Mesenchymal stem cell (in vitro differentiated cells and primary cell): ENCODE results near the gene TRPV5.

Experiments used
- DNase-seq: peaks from one replicate; pipeline ENCODE4 v3.0.0-alpha.2; 2013
- H2AFZ ChIP-seq: one replicate; pipeline ENCODE4 v1.6.1; 2013; ENCODE audit warnings: low read depth, mild to moderate bottlenecking, control low read depth, inconsistent platforms, low read length, moderate library complexity
- H2AK5ac ChIP-seq: 2 replicates; pipeline ENCODE4 v1.6.1; 2013; ENCODE audit warnings: low read length, moderate library complexity, mild to moderate bottlenecking, inconsistent platforms; ENCODE audit not compliant: severe bottlenecking
- H2BK120ac ChIP-seq: one replicate; pipeline ENCODE4 v1.6.1; 2013; ENCODE audit warnings: low read depth, mild to moderate bottlenecking, inconsistent platforms, low read length, moderate library complexity
- H2BK12ac ChIP-seq, 2 experiments: one replicate each; pipeline ENCODE4 v1.6.1; 2013; ENCODE audit warnings: inconsistent platforms in 2 of 2, low read length in 2 of 2, mild to moderate bottlenecking in 2 of 2, moderate library complexity in 2 of 2, control low read depth in 1 of 2
- H2BK15ac ChIP-seq: one replicate; pipeline ENCODE4 v1.6.1; 2013; ENCODE audit warnings: mild to moderate bottlenecking, low read depth, inconsistent platforms; ENCODE audit not compliant: poor library complexity, severe bottlenecking
- H2BK5ac ChIP-seq: 2 replicates; pipeline ENCODE4 v1.6.1; 2013; ENCODE audit warnings: low read depth, mild to moderate bottlenecking, low read length, control low read depth, inconsistent platforms; ENCODE audit not compliant: poor library complexity, severe bottlenecking
- H3K14ac ChIP-seq, 2 experiments: one replicate each; pipeline ENCODE4 v1.6.1; 2013; ENCODE audit warnings: inconsistent platforms in 2 of 2, low read length in 2 of 2, control low read depth in 1 of 2, mild to moderate bottlenecking in 1 of 2, moderate library complexity in 1 of 2
- H3K18ac ChIP-seq, 2 experiments: one replicate each; pipeline ENCODE4 v1.6.1; 2013; ENCODE audit warnings: inconsistent platforms in 2 of 2, low read length in 2 of 2, control low read depth in 1 of 2, low read depth in 1 of 2, mild to moderate bottlenecking in 1 of 2
- H3K23ac ChIP-seq, 2 experiments: one replicate each; pipeline ENCODE4 v1.6.1; 2013; ENCODE audit warnings: inconsistent platforms in 2 of 2, low read length in 2 of 2, mild to moderate bottlenecking in 2 of 2, moderate library complexity in 2 of 2, control low read depth in 1 of 2
- H3K27ac ChIP-seq: 2 replicates; pipeline ENCODE4 v1.5.1; 2013; ENCODE audit warnings: mild to moderate bottlenecking, moderate library complexity, low read length, control low read depth, inconsistent platforms; ENCODE audit not compliant: poor library complexity, severe bottlenecking
- H3K27me3 ChIP-seq, 2 experiments: 2 replicates each; pipeline versions ENCODE4 v1.6.1 to v1.7.0; 2013; ENCODE audit warnings: low read length in 2 of 2, mild to moderate bottlenecking in 2 of 2, moderate library complexity in 2 of 2, control low read depth in 1 of 2, inconsistent platforms in 1 of 2; ENCODE audit not compliant: control insufficient read depth in 1 of 2, insufficient read depth in 1 of 2
- H3K36me3 ChIP-seq, 2 experiments: 2 replicates each; pipeline versions ENCODE4 v1.6.1 to v1.7.0; 2013; ENCODE audit warnings: low read length in 2 of 2, control low read depth in 1 of 2, inconsistent platforms in 1 of 2, low read depth in 1 of 2, mild to moderate bottlenecking in 1 of 2; ENCODE audit not compliant: insufficient read depth in 2 of 2, control insufficient read depth in 1 of 2
- H3K4ac ChIP-seq, 2 experiments: one replicate each; pipeline ENCODE4 v1.6.1; 2013; ENCODE audit warnings: inconsistent platforms in 2 of 2, low read length in 2 of 2, mild to moderate bottlenecking in 2 of 2, moderate library complexity in 2 of 2, control low read depth in 1 of 2, low read depth in 1 of 2
- H3K4me1 ChIP-seq: 2 replicates; pipeline ENCODE4 v1.6.1; 2013; ENCODE audit warnings: low read depth, low read length, control low read depth; ENCODE audit not compliant: control insufficient read depth, insufficient read depth
- H3K4me2 ChIP-seq: 2 replicates; pipeline ENCODE4 v1.6.1; 2013; ENCODE audit warnings: low read length, mild to moderate bottlenecking, inconsistent platforms; ENCODE audit not compliant: poor library complexity, severe bottlenecking
- H3K4me3 ChIP-seq, 2 experiments: 2 replicates each; pipeline versions ENCODE4 v1.5.1 to v1.7.0; 2013; ENCODE audit warnings: low read length in 2 of 2, mild to moderate bottlenecking in 2 of 2, control low read depth in 1 of 2, low read depth in 1 of 2; ENCODE audit not compliant: insufficient read depth in 1 of 2
- H3K79me1 ChIP-seq: replicated peaks from 2 replicates; pipeline ENCODE4 v1.6.1; 2013; ENCODE audit warnings: mild to moderate bottlenecking, control low read depth, low read length, inconsistent platforms; ENCODE audit not compliant: poor library complexity, severe bottlenecking
- H3K9ac ChIP-seq: 2 replicates; pipeline ENCODE4 v1.7.0; 2013; ENCODE audit warnings: mild to moderate bottlenecking, low read length, moderate library complexity
- H3K9me3 ChIP-seq: 2 replicates; pipeline ENCODE4 v1.7.0; 2013; ENCODE audit warnings: mild to moderate bottlenecking, low read length; ENCODE audit not compliant: control insufficient read depth
- H4K8ac ChIP-seq: one replicate; pipeline ENCODE4 v1.6.1; 2013; ENCODE audit warnings: inconsistent platforms, mild to moderate bottlenecking, low read length, moderate library complexity
- H4K91ac ChIP-seq: one replicate; pipeline ENCODE4 v1.6.1; 2013; ENCODE audit warnings: mild to moderate bottlenecking, low read length, inconsistent platforms
- WGBS: methylation state at CpG from one replicate; pipeline ENCODE4 v1.1.7; 2013; ENCODE audit warnings: mixed read lengths; 5-methylcytosine and 5-hydroxymethylcytosine counted together

The TRPV5 gene

DNA sequence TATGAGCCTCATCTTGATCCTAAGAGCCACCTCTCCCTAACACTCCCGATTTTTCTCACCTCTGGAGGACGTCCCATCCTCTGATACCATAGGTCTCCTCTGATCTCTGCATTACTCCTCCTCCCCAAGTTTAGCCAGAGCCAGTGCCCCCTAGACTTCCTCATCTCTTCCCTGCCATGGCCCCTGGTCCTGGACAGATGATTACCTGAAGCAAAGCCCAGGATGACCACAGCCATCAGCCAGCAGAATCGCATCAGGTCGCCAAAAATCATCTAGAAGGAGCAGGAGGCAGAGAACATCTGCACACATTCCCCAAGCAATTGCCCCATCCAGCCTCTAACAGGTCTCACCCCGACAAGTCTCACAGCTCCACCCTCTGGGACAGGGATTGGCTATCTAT lies 59.7 kb downstream of the TRPV5 start:
- Histone ChIP-seq H3K4me1 (peaks cover under 1% of the 10 kb centered on the region), H2BK15ac (no peak overlapping the region), H2BK12ac (no peak overlapping the region), H3K18ac (no peak overlapping the region), H4K91ac (no peak overlapping the region), H3K14ac (no peak overlapping the region), H3K9me3 (no peaks in the 10 kb centered on the region), H3K23ac (no peak overlapping the region), H3K4ac (no peak overlapping the region), H2AFZ (no peak overlapping the region), H3K9ac (no peak overlapping the region), H2AK5ac (no peak overlapping the region), H4K8ac (no peak overlapping the region), H3K36me3 (no peaks in the 10 kb centered on the region), H3K27me3 (peaks cover 0 to 30% of the 10 kb centered on the region in 2 experiments), H2BK120ac (no peak overlapping the region), H3K4me3 (no peak overlapping the region), H3K4me2 (no peak overlapping the region), H3K79me1 (no peaks in the 10 kb centered on the region), H3K27ac (no peak overlapping the region), H2BK5ac (no peak overlapping the region)
- WGBS, result 73% methylated on average over 5 of the region's 5 CpGs
- no peak for DNase-seq

DNA sequence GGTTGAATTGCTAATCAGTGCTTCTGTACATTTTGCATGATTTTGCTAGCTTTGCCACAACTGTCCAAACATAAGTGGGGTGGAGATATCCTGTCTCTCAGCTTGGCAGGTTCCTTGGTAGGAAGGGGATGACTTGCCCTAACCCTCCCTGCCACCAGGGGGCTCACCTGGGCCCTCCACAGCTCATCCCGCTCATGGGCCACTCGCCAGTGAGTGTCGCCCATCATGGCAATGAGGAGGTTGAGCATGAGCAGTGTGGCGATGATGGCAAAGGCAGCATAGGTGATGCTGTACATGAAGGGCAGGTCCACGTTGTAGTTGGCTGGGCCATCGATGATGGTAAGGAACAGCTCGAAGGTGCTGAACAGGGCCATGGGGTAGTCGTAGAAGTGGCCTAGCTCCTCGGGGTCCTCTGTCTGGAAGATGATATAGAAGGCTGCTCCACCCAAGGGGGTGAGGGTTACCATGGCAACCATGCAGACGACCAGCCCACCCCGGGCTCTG lies 60.2 kb downstream of the TRPV5 start:
- 63% methylated on average over 11 of the region's 11 CpGs for WGBS
- H2BK120ac ChIP-seq, result no peak overlapping the region

DNA sequence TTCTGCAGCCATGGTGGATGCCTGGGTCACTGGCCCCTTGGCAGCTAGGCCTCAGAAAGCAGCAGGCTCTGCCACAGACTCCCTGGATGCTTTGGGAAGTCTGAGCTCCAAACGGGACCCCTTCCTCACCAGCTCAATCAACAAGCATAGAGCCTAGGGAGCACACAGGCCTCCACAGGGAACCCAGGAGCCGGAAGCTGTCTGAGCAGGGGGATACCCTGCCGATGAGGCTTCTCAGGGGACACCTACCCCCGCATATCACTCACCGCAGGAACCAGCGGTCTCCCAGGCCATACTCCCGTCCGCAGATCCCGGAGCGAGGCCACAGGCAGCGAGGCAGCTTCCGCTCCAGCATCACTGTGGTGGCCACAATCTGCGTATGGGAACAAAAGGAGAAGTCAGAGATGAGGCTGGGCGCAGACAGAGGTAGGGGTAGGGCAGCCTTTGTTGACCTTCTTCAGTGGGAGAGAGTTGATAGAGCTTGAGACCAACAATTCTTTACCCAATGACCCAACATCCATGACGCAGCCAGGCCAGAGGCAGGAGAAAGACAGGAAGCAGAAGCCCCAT lies 61.4 kb downstream of the TRPV5 start:
- 91% methylated on average over 14 of the region's 15 CpGs for WGBS
- peak overlapping the region; percentile 10 for H2AFZ ChIP-seq
- no peaks in the 10 kb centered on the region for H3K9me3 ChIP-seq
- H3K14ac ChIP-seq, result no peak overlapping the region
- peaks cover 2% of the 10 kb centered on the region for H3K4me1 ChIP-seq
- H4K8ac ChIP-seq, result no peak overlapping the region
- H2BK12ac ChIP-seq, result no peak overlapping the region
- H3K79me1 ChIP-seq, result no peaks in the 10 kb centered on the region
- no peak overlapping the region for H3K4ac ChIP-seq
- no peak overlapping the region for H3K4me2 ChIP-seq
- no peak overlapping the region for H2BK5ac ChIP-seq
- no peak overlapping the region for H3K23ac ChIP-seq
- H4K91ac ChIP-seq, result no peak overlapping the region
- no peak overlapping the region for H2AK5ac ChIP-seq
- H3K27ac ChIP-seq, result no peak overlapping the region
- DNase-seq, result no peak
- no peak overlapping the region for H3K9ac ChIP-seq
- H2BK120ac ChIP-seq, result no peak overlapping the region
- H2BK15ac ChIP-seq, result no peak overlapping the region
- H3K18ac ChIP-seq, result no peak overlapping the region
- H3K27me3 ChIP-seq, result peaks cover 0 to 16% of the 10 kb centered on the region in 2 experiments
- no peak overlapping the region for H3K4me3 ChIP-seq
- H3K36me3 ChIP-seq, result no peaks in the 10 kb centered on the region

More for the DNA sequence above, 60.2 kb downstream of the TRPV5 start:
- Histone ChIP-seq H3K14ac (no peak overlapping the region), H3K18ac (no peak overlapping the region), H3K4ac (no peak overlapping the region), H3K9ac (no peak overlapping the region), H2BK5ac (no peak overlapping the region), H3K79me1 (no peaks in the 10 kb centered on the region), H2AFZ (no peak overlapping the region), H3K36me3 (no peaks in the 10 kb centered on the region), H3K27ac (no peak overlapping the region), H2BK15ac (no peak overlapping the region), H2AK5ac (no peak overlapping the region), H4K8ac (no peak overlapping the region), H3K4me3 (no peak overlapping the region), H3K9me3 (no peaks in the 10 kb centered on the region), H4K91ac (no peak overlapping the region), H3K27me3 (peaks cover 0 to 27% of the 10 kb centered on the region in 2 experiments), H3K23ac (no peak overlapping the region), H3K4me2 (no peak overlapping the region), H3K4me1 (peaks cover 2% of the 10 kb centered on the region), H2BK12ac (no peak overlapping the region)
- DNase-seq, result no peak

DNA sequence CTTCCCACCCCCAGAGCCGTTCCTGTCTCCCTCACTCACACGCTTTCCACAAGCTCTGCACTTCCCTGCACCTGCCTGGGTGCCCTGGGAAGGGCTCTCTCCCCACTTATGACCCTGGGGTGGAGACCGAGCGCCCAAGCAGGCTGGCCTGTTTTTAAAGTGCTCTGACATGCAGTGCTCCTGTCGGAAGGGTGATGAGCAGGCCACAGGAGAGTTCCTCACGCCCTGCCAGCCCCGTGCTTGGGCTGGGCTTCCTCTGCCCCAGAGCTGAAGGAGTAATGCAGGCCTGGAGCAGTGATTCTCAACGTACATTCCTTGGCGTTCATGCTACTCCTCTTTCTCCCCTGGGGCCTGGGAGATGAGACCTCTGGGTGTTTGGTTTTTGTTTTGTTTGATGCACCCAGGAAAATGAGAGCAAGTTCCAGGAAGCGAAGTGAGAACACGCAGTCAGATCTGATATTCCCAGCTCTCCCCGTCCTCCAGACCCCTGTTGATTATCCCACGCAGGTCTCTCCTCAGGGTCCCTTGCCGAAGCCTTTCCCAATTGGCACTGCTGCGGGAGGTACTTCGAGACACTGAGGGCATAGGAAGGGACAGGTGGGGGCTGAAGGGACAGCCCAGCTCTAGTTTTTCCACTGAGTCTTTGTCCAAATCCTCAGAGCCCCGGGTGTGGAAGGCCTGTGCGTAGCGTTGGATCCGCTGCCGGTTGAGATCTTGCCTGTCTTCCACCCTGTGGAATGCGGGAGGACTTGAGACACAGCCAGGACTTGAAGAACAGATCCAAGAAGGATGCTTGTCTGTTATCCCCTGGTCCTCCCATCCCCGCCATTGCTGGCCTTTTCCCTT lies 62.1 kb downstream of the TRPV5 start:
- 91% methylated on average over 23 of the region's 23 CpGs for WGBS
- no peak overlapping the region for H3K4me2 ChIP-seq
- H4K91ac ChIP-seq, result no peak overlapping the region
- no peak overlapping the region for H3K9ac ChIP-seq
- H3K14ac ChIP-seq, result no peak overlapping the region
- no peak overlapping the region for H2BK15ac ChIP-seq
- peaks cover 2% of the 10 kb centered on the region for H3K4me1 ChIP-seq
- no peak overlapping the region for H4K8ac ChIP-seq
- no peak overlapping the region for H3K27ac ChIP-seq
- H3K18ac ChIP-seq, result no peak overlapping the region
- H3K4ac ChIP-seq, result no peak overlapping the region
- H2AK5ac ChIP-seq, result no peak overlapping the region
- no peaks in the 10 kb centered on the region for H3K9me3 ChIP-seq
- peaks cover 0 to 9% of the 10 kb centered on the region in 2 experiments for H3K27me3 ChIP-seq
- no peak overlapping the region for H3K4me3 ChIP-seq
- no peak overlapping the region for H2AFZ ChIP-seq
- H2BK12ac ChIP-seq, result no peak overlapping the region
- no peaks in the 10 kb centered on the region for H3K36me3 ChIP-seq
- H2BK5ac ChIP-seq, result no peak overlapping the region
- DNase-seq, result no peak
- H3K79me1 ChIP-seq, result no peaks in the 10 kb centered on the region
- no peak overlapping the region for H2BK120ac ChIP-seq
- H3K23ac ChIP-seq, result no peak overlapping the region
